Neural crest cell (in vitro differentiated cells): ENCODE results near the gene SLC38A4. TPM values are rescaled to one million over a fixed set of nuclear protein-coding genes. Genes with fewer than 3 reads are reported as not detected.

Experiments
- DNase-seq: peaks from one replicate; pipeline ENCODE4 v3.0.0; 2021; ENCODE audit warnings: low read depth, mixed read lengths, low spot score
- H3K27ac Mint-ChIP-seq: one replicate; pipeline ENCODE4 v1.8.0; 2021; ENCODE audit warnings: mild to moderate bottlenecking, mixed read lengths; ENCODE audit not compliant: unreplicated experiment
- H3K27me3 Mint-ChIP-seq: 2 replicates; pipeline ENCODE4 v1.8.0; 2021; ENCODE audit warnings: low read depth, mild to moderate bottlenecking, mixed read lengths
- H3K36me3 Mint-ChIP-seq: 2 replicates; pipeline ENCODE4 v1.8.0; 2021; ENCODE audit warnings: low read depth, mild to moderate bottlenecking, mixed read lengths
- H3K4me1 Mint-ChIP-seq: 2 replicates; pipeline ENCODE4 v1.8.0; 2021; ENCODE audit warnings: mixed read lengths
- H3K4me3 Mint-ChIP-seq: one replicate; pipeline ENCODE4 v1.8.0; 2021; ENCODE audit warnings: mild to moderate bottlenecking, mixed read lengths
- H3K9me3 Mint-ChIP-seq: 2 replicates; pipeline ENCODE4 v1.8.0; 2021; ENCODE audit warnings: mixed read lengths
- CTCF ChIP-seq: fragments of 200-600 bp; sonication (generic); conservative IDR thresholded peaks from 2 replicates; pipeline ENCODE4 v1.5.0; 2021; ENCODE audit warnings: antibody characterized with exemption, mild to moderate bottlenecking
- total RNA-seq: library from RNA; stranded (reverse); gene quantifications from 2 replicates; pipeline ENCODE4 v1.2.1, GENCODE V29; 2021

SLC38A4 gene
- total RNA-seq, 1 donor from 2014 or later: not detected

- peaks cover 3% of the 10 kb centered on the region for H3K4me1 Mint-ChIP-seq
- no peaks in the 10 kb centered on the region for H3K9me3 Mint-ChIP-seq
- no peak overlapping the region for H3K4me3 Mint-ChIP-seq
- no peak for DNase-seq
- H3K27me3 Mint-ChIP-seq: peaks cover 8% of the 10 kb centered on the region
- no peak for TF ChIP-seq CTCF
- H3K27ac Mint-ChIP-seq: no peak overlapping the region
- H3K36me3 Mint-ChIP-seq: no peaks in the 10 kb centered on the region
Observed at GRCh38 chr12:46815809-46816208, 10.0 kb downstream of the SLC38A4 start.

GRCh38 chr12:46814143-46814542 lies 11.7 kb downstream of the SLC38A4 start:
- no peaks in the 10 kb centered on the region for H3K36me3 Mint-ChIP-seq
- DNase-seq: no peak
- H3K4me1 Mint-ChIP-seq: peaks cover 3% of the 10 kb centered on the region

GRCh38 chr12:46811185-46811584 lies 14.6 kb downstream of the SLC38A4 start:
- no peak for DNase-seq
- no peaks in the 10 kb centered on the region for H3K9me3 Mint-ChIP-seq
- no peak for TF ChIP-seq CTCF
- H3K27ac Mint-ChIP-seq: no peak overlapping the region
- H3K27me3 Mint-ChIP-seq: peaks cover 6% of the 10 kb centered on the region
- no peak overlapping the region for H3K4me3 Mint-ChIP-seq
- peaks cover 3% of the 10 kb centered on the region for H3K4me1 Mint-ChIP-seq
- H3K36me3 Mint-ChIP-seq: no peaks in the 10 kb centered on the region

More at GRCh38 chr12:46814143-46814542, 11.7 kb downstream of the SLC38A4 start:
- no peak for TF ChIP-seq CTCF
- H3K27me3 Mint-ChIP-seq: peaks cover 6% of the 10 kb centered on the region
- no peaks in the 10 kb centered on the region for H3K9me3 Mint-ChIP-seq
- no peak overlapping the region for H3K4me3 Mint-ChIP-seq
- no peak overlapping the region for H3K27ac Mint-ChIP-seq

- Mint-ChIP-seq H3K4me1 (peaks cover 3% of the 10 kb centered on the region), H3K36me3 (no peaks in the 10 kb centered on the region), H3K27me3 (peaks cover 6% of the 10 kb centered on the region), H3K4me3 (no peak overlapping the region), H3K9me3 (no peaks in the 10 kb centered on the region), H3K27ac (no peak overlapping the region)
- no peak for DNase-seq
- TF ChIP-seq CTCF: no peak
Observed at GRCh38 chr12:46808955-46809697, 16.7 kb downstream of the SLC38A4 start.

- H3K36me3 Mint-ChIP-seq: no peaks in the 10 kb centered on the region
- no peak for TF ChIP-seq CTCF
- H3K4me3 Mint-ChIP-seq: no peak overlapping the region
- no peak overlapping the region for H3K27ac Mint-ChIP-seq
- peaks cover 3% of the 10 kb centered on the region for H3K4me1 Mint-ChIP-seq
- no peak for DNase-seq
- no peaks in the 10 kb centered on the region for H3K9me3 Mint-ChIP-seq
- peaks cover 6% of the 10 kb centered on the region for H3K27me3 Mint-ChIP-seq
Observed at GRCh38 chr12:46808317-46808716, 17.5 kb downstream of the SLC38A4 start.
